Activated naive CD4-positive, alpha-beta T cell treated with anti-CD3 and anti-CD28 coated beads, Interleukin-2, amount 50 U/mL, for 24 hours (primary cell): ENCODE measurements around the gene BBS12.
"Not testable (repeated sequence)": the region's sequence is repeated elsewhere in the genome, so short reads cannot be mapped to it uniquely, and the experiment has no call there.

Source experiments
- H3K27ac Mint-ChIP-seq: one replicate; pipeline ENCODE4 v1.8.0; 2021; ENCODE audit warnings: mild to moderate bottlenecking, mixed read lengths
- H3K27me3 Mint-ChIP-seq: one replicate; pipeline ENCODE4 v1.8.0; 2021; ENCODE audit warnings: mixed read lengths
- H3K36me3 Mint-ChIP-seq: one replicate; pipeline ENCODE4 v1.8.0; 2021; ENCODE audit warnings: mixed read lengths
- H3K4me1 Mint-ChIP-seq: one replicate; pipeline ENCODE4 v1.8.0; 2021; ENCODE audit warnings: mixed read lengths
- H3K4me3 Mint-ChIP-seq: one replicate; pipeline ENCODE4 v1.8.0; 2021; ENCODE audit warnings: mild to moderate bottlenecking, mixed read lengths
- H3K9me3 Mint-ChIP-seq: one replicate; pipeline ENCODE4 v1.8.0; 2021; ENCODE audit warnings: mixed read lengths

Gene BBS12

DNA sequence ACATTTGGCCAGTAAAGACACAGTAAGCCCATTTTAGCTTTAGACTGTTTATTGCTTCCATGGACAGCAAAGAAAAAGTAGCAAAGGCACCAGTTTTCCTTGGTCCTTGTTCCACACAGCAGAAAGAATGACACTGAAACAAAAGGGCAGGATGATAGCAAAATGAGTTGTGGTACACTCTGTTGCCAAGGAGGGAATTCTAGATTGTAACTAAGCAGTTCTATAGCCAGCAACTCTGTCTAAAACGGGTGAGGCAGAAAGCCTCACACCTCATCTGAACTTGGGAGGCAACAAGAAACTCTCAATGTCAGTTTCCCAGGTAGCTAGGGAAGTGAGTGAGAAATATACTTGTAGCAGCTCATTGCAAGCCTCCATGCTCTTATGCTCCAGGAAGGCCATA is 39.2 kb downstream of the BBS12 start:
- Mint-ChIP-seq H3K4me3 (no peak overlapping the region), H3K27ac (no peak overlapping the region), H3K36me3 (no peaks in the 10 kb centered on the region), H3K27me3 (no peaks in the 10 kb centered on the region), H3K4me1 (no peaks in the 10 kb centered on the region), H3K9me3 (no peaks in the 10 kb centered on the region)

- H3K9me3 Mint-ChIP-seq = no peaks in the 10 kb centered on the region
- no peak overlapping the region for H3K4me3 Mint-ChIP-seq
- no peaks in the 10 kb centered on the region for H3K4me1 Mint-ChIP-seq
- no peaks in the 10 kb centered on the region for H3K36me3 Mint-ChIP-seq
- no peak overlapping the region for H3K27ac Mint-ChIP-seq
- no peaks in the 10 kb centered on the region for H3K27me3 Mint-ChIP-seq
Observed at GRCh38 chr4:122772311-122772710, 39.8 kb downstream of the BBS12 start.

- Mint-ChIP-seq H3K27me3 (no peaks in the 10 kb centered on the region), H3K4me1 (no peaks in the 10 kb centered on the region), H3K27ac (no peak overlapping the region), H3K4me3 (no peak overlapping the region), H3K36me3 (no peaks in the 10 kb centered on the region), H3K9me3 (no peaks in the 10 kb centered on the region)
Observed at GRCh38 chr4:122772986-122773385, 40.5 kb downstream of the BBS12 start.

DNA sequence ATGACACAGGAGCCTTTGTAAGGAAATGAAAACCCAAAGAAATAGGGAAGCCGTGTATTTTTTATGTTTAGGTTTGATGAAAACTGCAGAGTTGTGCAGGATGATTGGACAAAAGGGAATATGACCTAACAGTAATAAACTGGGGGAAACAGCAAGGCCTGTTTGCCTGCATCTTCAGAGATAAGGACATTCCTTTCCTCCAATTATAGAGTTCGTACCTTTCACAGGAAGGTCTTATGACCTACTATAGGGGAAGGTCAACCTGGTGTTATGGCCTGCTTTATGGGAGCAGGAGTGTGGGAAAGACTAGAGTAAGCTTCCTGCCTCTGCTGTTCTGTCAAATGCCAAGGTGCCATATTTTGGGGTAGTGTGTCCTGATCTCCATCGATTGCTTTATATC is 42.5 kb downstream of the BBS12 start:
- Mint-ChIP-seq H3K4me3 (no peak overlapping the region), H3K4me1 (no peaks in the 10 kb centered on the region), H3K9me3 (no peaks in the 10 kb centered on the region), H3K36me3 (no peaks in the 10 kb centered on the region), H3K27me3 (no peaks in the 10 kb centered on the region), H3K27ac (no peak overlapping the region)

DNA sequence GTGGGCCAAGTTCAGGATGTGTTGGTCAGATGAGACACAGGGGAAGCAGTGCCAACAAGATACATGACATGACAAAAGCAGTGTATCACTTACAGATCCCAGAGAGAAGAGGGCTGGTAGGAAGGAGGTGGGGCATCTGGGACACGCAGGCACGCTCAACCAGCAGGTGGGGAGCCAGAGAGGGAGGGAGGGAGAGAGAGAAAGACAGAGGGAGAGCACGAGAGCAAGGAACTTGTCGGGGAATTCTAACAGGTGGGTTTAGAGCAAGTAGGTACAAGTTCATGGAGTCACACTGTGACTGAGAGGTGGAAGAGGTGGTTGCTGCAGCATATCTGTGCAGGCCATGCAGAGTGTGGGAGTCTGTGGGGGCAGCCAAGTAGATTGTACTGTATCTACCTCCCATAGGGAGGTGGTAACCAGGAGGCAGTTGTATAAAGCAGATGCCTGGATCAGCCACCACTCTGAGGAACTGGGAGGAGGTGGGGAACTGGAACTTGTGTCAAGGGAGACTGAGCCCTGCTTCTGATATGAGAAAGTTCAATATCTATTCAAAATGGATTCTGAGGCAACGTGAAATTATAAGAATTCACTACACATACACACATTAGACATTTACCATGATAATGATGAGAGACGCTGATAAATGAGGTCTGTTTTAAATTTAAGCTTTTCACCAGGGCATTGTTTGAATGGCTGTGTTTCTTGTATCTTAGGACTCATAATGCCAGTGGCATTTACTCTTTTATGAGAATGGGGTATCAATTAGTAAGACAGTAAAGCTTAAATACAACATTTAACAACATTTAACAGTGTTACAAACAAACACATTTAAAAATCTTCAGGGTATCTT is 43.7 kb downstream of the BBS12 start:
- H3K4me3 Mint-ChIP-seq = no peak overlapping the region
- no peaks in the 10 kb centered on the region for H3K9me3 Mint-ChIP-seq
- H3K27me3 Mint-ChIP-seq = no peaks in the 10 kb centered on the region
- no peak overlapping the region for H3K27ac Mint-ChIP-seq
- no peaks in the 10 kb centered on the region for H3K36me3 Mint-ChIP-seq
- no peaks in the 10 kb centered on the region for H3K4me1 Mint-ChIP-seq

DNA sequence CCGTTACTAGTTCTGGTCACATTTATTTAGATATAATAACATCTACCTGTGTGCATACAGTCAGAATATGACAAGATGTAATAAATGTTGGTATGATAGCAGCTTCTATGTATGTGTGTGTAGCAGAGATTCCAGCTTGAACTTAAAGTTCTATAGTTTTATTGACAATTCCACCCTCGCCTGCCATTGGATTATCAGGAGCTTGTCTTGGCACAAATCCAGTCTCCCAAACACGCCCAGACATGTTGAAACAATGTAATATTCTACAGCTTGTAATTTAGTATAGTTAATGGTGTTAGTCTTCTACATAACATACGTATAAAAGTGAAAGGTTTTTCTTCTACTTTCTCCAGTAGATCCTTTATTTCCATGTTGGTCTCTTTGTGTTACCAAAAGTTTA is 44.4 kb downstream of the BBS12 start:
- Mint-ChIP-seq H3K36me3 (no peaks in the 10 kb centered on the region), H3K9me3 (no peaks in the 10 kb centered on the region), H3K27ac (no peak overlapping the region), H3K4me3 (no peak overlapping the region), H3K27me3 (no peaks in the 10 kb centered on the region), H3K4me1 (no peaks in the 10 kb centered on the region)

GRCh38 chr4:122777846-122778673 is 45.6 kb downstream of the BBS12 start:
- no peaks in the 10 kb centered on the region for H3K9me3 Mint-ChIP-seq
- H3K36me3 Mint-ChIP-seq = no peaks in the 10 kb centered on the region
- H3K27me3 Mint-ChIP-seq = no peaks in the 10 kb centered on the region
- H3K27ac Mint-ChIP-seq = no peak overlapping the region
- no peak overlapping the region for H3K4me3 Mint-ChIP-seq
- H3K4me1 Mint-ChIP-seq = no peaks in the 10 kb centered on the region

GRCh38 chr4:122781486-122781885 is 49.0 kb downstream of the BBS12 start:
- H3K36me3 Mint-ChIP-seq = no peaks in the 10 kb centered on the region

DNA sequence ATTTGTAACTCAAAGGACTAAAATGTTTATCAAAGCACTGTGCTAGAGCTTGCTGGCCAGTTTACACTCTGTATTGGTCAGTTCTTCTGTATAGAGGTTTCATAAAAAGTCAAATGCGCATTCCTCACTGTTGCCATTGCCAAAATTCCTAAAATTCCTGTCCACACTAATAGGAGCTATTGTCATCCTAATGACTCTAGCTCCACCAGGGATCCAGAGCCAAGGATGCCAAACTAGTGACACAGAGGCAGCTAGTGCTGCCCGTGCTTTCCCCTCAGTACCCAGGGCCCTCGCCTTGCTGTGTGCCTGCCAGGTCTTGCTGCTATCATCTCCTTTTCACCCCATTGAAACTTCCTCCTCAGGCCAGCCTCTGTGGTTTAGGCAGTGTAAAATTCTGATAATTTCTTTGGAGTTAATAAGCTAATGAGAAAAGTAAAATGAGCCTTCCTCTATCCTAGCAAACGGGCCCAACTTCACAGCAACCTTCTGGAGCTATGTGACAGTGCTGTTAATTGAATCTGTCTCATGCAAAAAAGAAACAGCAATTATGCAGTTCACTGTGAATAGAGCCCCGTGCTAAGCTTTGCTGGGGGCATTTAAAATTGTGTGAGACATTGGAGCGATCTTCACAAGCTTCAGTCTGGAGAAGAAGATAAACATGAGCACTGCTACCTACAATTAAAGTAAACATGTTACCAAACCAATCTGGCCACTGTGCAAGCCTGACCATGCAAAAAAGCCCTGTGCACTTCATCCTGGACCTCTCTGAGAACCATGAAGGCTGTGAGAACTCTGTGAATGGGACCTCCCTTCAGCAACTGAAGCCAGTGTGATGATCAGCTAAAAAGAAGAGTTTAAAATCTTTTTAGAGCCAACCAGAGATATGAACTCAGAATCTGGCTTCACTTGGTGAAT is 51.1 kb downstream of the BBS12 start:
- H3K4me3 Mint-ChIP-seq = no peak overlapping the region
- no peaks in the 10 kb centered on the region for H3K27me3 Mint-ChIP-seq
- no peak overlapping the region for H3K27ac Mint-ChIP-seq
- H3K9me3 Mint-ChIP-seq = no peaks in the 10 kb centered on the region
- H3K36me3 Mint-ChIP-seq = no peaks in the 10 kb centered on the region
- H3K4me1 Mint-ChIP-seq = peaks cover 16% of the 10 kb centered on the region

More at GRCh38 chr4:122781486-122781885, 49.0 kb downstream of the BBS12 start:
- H3K9me3 Mint-ChIP-seq = no peaks in the 10 kb centered on the region
- no peak overlapping the region for H3K27ac Mint-ChIP-seq
- H3K4me1 Mint-ChIP-seq = peaks cover 15% of the 10 kb centered on the region
- H3K27me3 Mint-ChIP-seq = no peaks in the 10 kb centered on the region
- H3K4me3 Mint-ChIP-seq = no peak overlapping the region

GRCh38 chr4:122784261-122784660 is 51.8 kb downstream of the BBS12 start:
- Mint-ChIP-seq H3K27me3 (no peaks in the 10 kb centered on the region), H3K4me1 (peaks cover 16% of the 10 kb centered on the region), H3K9me3 (no peaks in the 10 kb centered on the region), H3K27ac (no peak overlapping the region), H3K36me3 (no peaks in the 10 kb centered on the region), H3K4me3 (no peak overlapping the region)

- Mint-ChIP-seq H3K9me3 (no peaks in the 10 kb centered on the region), H3K4me3 (no peak overlapping the region), H3K27me3 (no peaks in the 10 kb centered on the region), H3K36me3 (no peaks in the 10 kb centered on the region), H3K4me1 (peaks cover 16% of the 10 kb centered on the region), H3K27ac (peak overlapping the region; percentile 36)
Observed at GRCh38 chr4:122785099-122785498, 52.6 kb downstream of the BBS12 start.

GRCh38 chr4:122786296-122786695 is 53.8 kb downstream of the BBS12 start:
- peak overlapping the region; percentile 12 for H3K27ac Mint-ChIP-seq
- H3K4me3 Mint-ChIP-seq = peak overlapping the region; percentile 13
- not testable (repeated sequence) for H3K9me3 Mint-ChIP-seq, H3K27me3 Mint-ChIP-seq, H3K36me3 Mint-ChIP-seq
- peaks cover 16% of the 10 kb centered on the region for H3K4me1 Mint-ChIP-seq

- H3K27me3 Mint-ChIP-seq, H3K4me3 Mint-ChIP-seq, H3K9me3 Mint-ChIP-seq, H3K27ac Mint-ChIP-seq, H3K36me3 Mint-ChIP-seq: not testable (repeated sequence)
- H3K4me1 Mint-ChIP-seq = peaks cover 16% of the 10 kb centered on the region
Observed at GRCh38 chr4:122786920-122787319, 54.4 kb downstream of the BBS12 start.

DNA sequence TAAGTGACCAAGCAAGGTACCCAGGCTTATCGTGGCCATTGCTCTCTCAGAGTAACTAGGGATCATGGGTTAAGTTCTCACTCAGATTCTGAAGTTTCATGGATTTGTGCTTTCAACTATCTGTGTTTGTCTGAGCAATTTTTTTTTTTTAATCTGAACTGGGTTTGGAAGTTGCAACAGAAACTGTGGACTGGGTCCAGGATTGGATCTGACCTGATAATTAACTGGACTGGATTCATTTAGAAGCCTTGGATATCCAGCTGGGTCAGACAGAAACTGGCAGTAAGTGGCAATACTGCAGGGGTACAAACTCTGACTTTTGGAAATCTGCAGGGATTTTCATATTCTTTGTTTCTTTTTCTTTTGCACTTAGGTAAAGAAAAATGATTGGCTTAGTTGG is 55.4 kb downstream of the BBS12 start:
- H3K4me1 Mint-ChIP-seq = peaks cover 16% of the 10 kb centered on the region
- peaks cover 2% of the 10 kb centered on the region for H3K27me3 Mint-ChIP-seq
- H3K4me3 Mint-ChIP-seq = no peak overlapping the region
- no peaks in the 10 kb centered on the region for H3K9me3 Mint-ChIP-seq
- no peak overlapping the region for H3K27ac Mint-ChIP-seq
- H3K36me3 Mint-ChIP-seq = no peaks in the 10 kb centered on the region

GRCh38 chr4:122788935-122789334 is 56.4 kb downstream of the BBS12 start:
- H3K36me3 Mint-ChIP-seq = no peaks in the 10 kb centered on the region
- H3K9me3 Mint-ChIP-seq = no peaks in the 10 kb centered on the region
- peaks cover 2% of the 10 kb centered on the region for H3K27me3 Mint-ChIP-seq
- H3K27ac Mint-ChIP-seq = no peak overlapping the region
- H3K4me3 Mint-ChIP-seq = no peak overlapping the region
- H3K4me1 Mint-ChIP-seq = peaks cover 16% of the 10 kb centered on the region
